Fibroblast of lung (primary cell): ENCODE data around the gene ERI3. TPM values are rescaled to one million over a fixed set of nuclear protein-coding genes. Genes with fewer than 3 reads are reported as not detected.

Experiments used
- DNase-seq, 2 donors: peaks; one replicate each; pipeline versions ENCODE4 v3.0.0 to v3.0.0-alpha.2; 2010; ENCODE audit warnings: low read depth in 2 of 2
- H2AFZ ChIP-seq: 2 replicates; pipeline ENCODE4 v1.5.1; 2012; ENCODE audit warnings: low read length, control low read depth, inconsistent platforms
- H3K27ac ChIP-seq: 2 replicates; pipeline ENCODE4 v1.5.1; 2011; ENCODE audit warnings: low read length, control low read depth; ENCODE audit not compliant: insufficient read depth
- H3K27me3 ChIP-seq: 2 replicates; pipeline ENCODE4 v1.5.1; 2011; ENCODE audit warnings: mild to moderate bottlenecking, low read length; ENCODE audit not compliant: control insufficient read depth, insufficient read depth
- H3K36me3 ChIP-seq: 2 replicates; pipeline ENCODE4 v1.5.1; 2011; ENCODE audit warnings: low read length; ENCODE audit not compliant: control insufficient read depth, insufficient read depth
- H3K4me1 ChIP-seq: 2 replicates; pipeline ENCODE4 v1.5.1; 2011; ENCODE audit warnings: low read length; ENCODE audit not compliant: control insufficient read depth, insufficient read depth; ENCODE audit errors: extremely low read depth
- H3K4me2 ChIP-seq: 2 replicates; pipeline ENCODE4 v1.5.1; 2011; ENCODE audit warnings: low read length, control low read depth; ENCODE audit not compliant: insufficient read depth; ENCODE audit errors: extremely low read depth
- H3K4me3 ChIP-seq, 4 experiments: fragments of 200-600 bp in 1 of 4; sonication (generic) in 1 of 4; replicated peaks in 1 of 4; 2 replicates each; pipeline ENCODE4 v1.5.1; 2011 to 2016; ENCODE audit warnings: low read length in 4 of 4, low read depth in 3 of 4, mild to moderate bottlenecking in 3 of 4, control low read depth in 2 of 4, inconsistent platforms in 1 of 4, mixed read lengths in 1 of 4; ENCODE audit not compliant: insufficient read depth in 1 of 4; ENCODE audit errors: control extremely low read depth in 1 of 4
- H3K79me2 ChIP-seq: 2 replicates; pipeline ENCODE4 v1.5.1; 2012; ENCODE audit warnings: mild to moderate bottlenecking, low read length, inconsistent platforms; ENCODE audit not compliant: control insufficient read depth, insufficient read depth
- H3K9ac ChIP-seq: 2 replicates; pipeline ENCODE4 v1.5.1; 2011; ENCODE audit warnings: mild to moderate bottlenecking, low read length, control low read depth; ENCODE audit not compliant: insufficient read depth
- H3K9me3 ChIP-seq: 2 replicates; pipeline ENCODE4 v1.5.1; 2012; ENCODE audit warnings: low read depth, low read length; ENCODE audit not compliant: control insufficient read depth, insufficient read depth
- H4K20me1 ChIP-seq: 2 replicates; pipeline ENCODE4 v1.5.1; 2011; ENCODE audit warnings: low read length; ENCODE audit not compliant: control insufficient read depth, insufficient read depth; ENCODE audit errors: extremely low read depth
- CTCF ChIP-seq, 2 donors: IDR thresholded peaks in 1 of 2; conservative IDR thresholded peaks in 1 of 2; 1 replicate in 1 of 2; 2 replicates in 1 of 2; pipeline ENCODE4 v1.5.1; 2011 to 2012; ENCODE audit warnings: low read length in 2 of 2, control low read depth in 1 of 2, inconsistent platforms in 1 of 2, low read depth in 1 of 2, mild to moderate bottlenecking in 1 of 2
- EZH2 ChIP-seq: IDR thresholded peaks from 2 replicates; pipeline ENCODE4 v1.5.1; 2012; ENCODE audit warnings: low read length, control low read depth, mild to moderate bottlenecking; ENCODE audit errors: missing control alignments
- polyA minus RNA-seq: library from RNA; depleted of rRNA, polyadenylated mRNA; stranded (reverse); fragments of >200 nt; gene quantifications from 2 replicates; pipeline ENCODE4 v1.2.3, GENCODE V29; 2011; ENCODE audit warnings: low replicate concordance
- polyA plus RNA-seq, 2 donors: library from polyadenylated mRNA; depleted of rRNA in 1 of 2; stranded (reverse) in 1 of 2; unstranded in 1 of 2; fragments of >200 nt; gene quantifications; 2 replicates each; pipeline ENCODE4 v1.2.1, GENCODE V29; 2011 to 2012; ENCODE audit warnings: missing spikeins in 1 of 2
- total RNA-seq: library from RNA; depleted of rRNA; stranded (reverse); fragments of >200 nt; gene quantifications from 2 replicates; pipeline ENCODE4 v1.2.1, GENCODE V29; 2014

ERI3 gene
- 39.0 and 44.9 TPM in 2 replicates for total RNA-seq
- polyA plus RNA-seq = 43.4 and 48.0 TPM in 2 replicates
- polyA plus RNA-seq (2012) = 41.7 and 54.9 TPM in 2 replicates
- 70.2 and 74.4 TPM in 2 replicates for polyA minus RNA-seq

- no peaks in the 10 kb centered on the region for H3K36me3 ChIP-seq
- H2AFZ ChIP-seq = peak within 1 kb of the TSS; percentile 88
- peak within 1 kb of the TSS; percentile 83 for H3K9ac ChIP-seq
- H3K79me2 ChIP-seq = peaks cover 5% of the 10 kb centered on the region
- H4K20me1 ChIP-seq = no peaks in the 10 kb centered on the region
- DNase-seq = peak; percentile 97
- H3K4me1 ChIP-seq = no peaks in the 10 kb centered on the region
- no peak for TF ChIP-seq EZH2
- no peak for TF ChIP-seq CTCF (conservative IDR thresholded peaks at IDR 0.05 in 1 of 2, IDR thresholded peaks at IDR 0.05 in 1 of 2; ENCODE audit: low read depth in 1 of 2, low read length in 2 of 2)
- no peaks in the 10 kb centered on the region for H3K27me3 ChIP-seq
- peak within 1 kb of the TSS; percentile 72 for H3K27ac ChIP-seq
- peak within 1 kb of the TSS; percentile 64 to 85 (median 76) for H3K4me3 ChIP-seq
- H3K4me2 ChIP-seq = peak within 1 kb of the TSS; percentile 68
- H3K9me3 ChIP-seq = no peaks in the 10 kb centered on the region
Observed at GRCh38 chr1:44354840-44355581, at the start of gene ERI3. Gene ERI3 (minus strand): TSS chr1:44355257. CDS start chr1:44355026, 231 bp downstream.

GRCh38 chr1:44401256-44402228, 46.5 kb upstream of the ERI3 start:
- no peaks in the 10 kb centered on the region for H3K36me3 ChIP-seq
- no peak for TF ChIP-seq CTCF (conservative IDR thresholded peaks at IDR 0.05 in 1 of 2, IDR thresholded peaks at IDR 0.05 in 1 of 2; ENCODE audit: low read depth in 1 of 2, low read length in 2 of 2)
- TF ChIP-seq EZH2 = no peak
- H4K20me1 ChIP-seq = no peaks in the 10 kb centered on the region
- H3K27ac ChIP-seq = no peak overlapping the region
- H3K9ac ChIP-seq = no peak overlapping the region
- no peaks in the 10 kb centered on the region for H3K4me1 ChIP-seq
- no peaks in the 10 kb centered on the region for H3K79me2 ChIP-seq
- DNase-seq = no peak
- H2AFZ ChIP-seq = no peak overlapping the region
- H3K9me3 ChIP-seq = no peaks in the 10 kb centered on the region
- peaks cover 34% of the 10 kb centered on the region for H3K27me3 ChIP-seq
- H3K4me3 ChIP-seq = no peak overlapping the region
- no peak overlapping the region for H3K4me2 ChIP-seq

- Histone ChIP-seq H3K4me1 (no peaks in the 10 kb centered on the region), H4K20me1 (no peaks in the 10 kb centered on the region), H3K9ac (no peak overlapping the region), H3K4me3 (no peak overlapping the region), H3K4me2 (no peak overlapping the region), H3K27ac (no peak overlapping the region), H2AFZ (no peak overlapping the region), H3K36me3 (no peaks in the 10 kb centered on the region), H3K79me2 (no peaks in the 10 kb centered on the region), H3K27me3 (peaks cover 8% of the 10 kb centered on the region), H3K9me3 (no peaks in the 10 kb centered on the region)
- DNase-seq = peak; percentile 23 to 94
- TF ChIP-seq CTCF (conservative IDR thresholded peaks at IDR 0.05 in 1 of 2, IDR thresholded peaks at IDR 0.05 in 1 of 2; ENCODE audit: low read depth in 1 of 2, low read length in 2 of 2) = no peak
- TF ChIP-seq EZH2 = no peak
Observed at GRCh38 chr1:44390277-44390676, 35.2 kb upstream of the ERI3 start.
